GM12872 (cell line): ENCODE measurements around the gene ACO2.

Experiments used
- CTCF ChIP-seq: IDR thresholded peaks from 3 replicates; pipeline ENCODE4 v1.5.1; 2011; ENCODE audit warnings: low read depth, mild to moderate bottlenecking, low read length, moderate library complexity; ENCODE audit not compliant: insufficient read depth

ACO2 gene

GRCh38 chr22:41524809-41525449 is 56.0 kb downstream of the ACO2 start:
- TF ChIP-seq CTCF, result no peak

GRCh38 chr22:41525450-41526225 is 56.7 kb downstream of the ACO2 start:
- no peak for TF ChIP-seq CTCF

- no peak for TF ChIP-seq CTCF
Measured at GRCh38 chr22:41526226-41526829, 57.4 kb downstream of the ACO2 start.

GRCh38 chr22:41526830-41527799 is 58.2 kb downstream of the ACO2 start:
- peak; percentile 95 for TF ChIP-seq CTCF

- TF ChIP-seq CTCF, result no peak
Measured at GRCh38 chr22:41528132-41528766, 59.3 kb downstream of the ACO2 start.

GRCh38 chr22:41528938-41529561 is 60.1 kb downstream of the ACO2 start:
- no peak for TF ChIP-seq CTCF
